ENCODE data around the gene ADORA3.

DNA sequence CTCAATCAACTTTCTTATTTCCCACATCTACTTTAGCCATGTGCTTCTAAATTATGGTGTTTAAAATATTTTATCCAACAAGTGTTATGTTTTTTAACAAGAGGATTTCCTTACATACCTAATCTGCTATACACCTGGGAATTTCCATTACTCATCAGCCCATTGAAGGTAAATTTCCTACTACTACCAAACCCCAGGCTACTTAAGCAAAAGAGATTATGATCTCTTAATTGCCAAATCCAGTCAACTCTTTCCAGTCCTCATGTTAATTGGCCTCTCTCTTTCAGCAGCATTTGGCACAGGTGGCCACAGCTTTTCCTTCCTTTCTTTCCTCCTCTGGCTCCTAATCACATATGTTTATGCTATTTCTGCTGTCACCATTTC is 34.7 kb downstream of the ADORA3 start:
- TF ChIP-seq, protein P1, sequence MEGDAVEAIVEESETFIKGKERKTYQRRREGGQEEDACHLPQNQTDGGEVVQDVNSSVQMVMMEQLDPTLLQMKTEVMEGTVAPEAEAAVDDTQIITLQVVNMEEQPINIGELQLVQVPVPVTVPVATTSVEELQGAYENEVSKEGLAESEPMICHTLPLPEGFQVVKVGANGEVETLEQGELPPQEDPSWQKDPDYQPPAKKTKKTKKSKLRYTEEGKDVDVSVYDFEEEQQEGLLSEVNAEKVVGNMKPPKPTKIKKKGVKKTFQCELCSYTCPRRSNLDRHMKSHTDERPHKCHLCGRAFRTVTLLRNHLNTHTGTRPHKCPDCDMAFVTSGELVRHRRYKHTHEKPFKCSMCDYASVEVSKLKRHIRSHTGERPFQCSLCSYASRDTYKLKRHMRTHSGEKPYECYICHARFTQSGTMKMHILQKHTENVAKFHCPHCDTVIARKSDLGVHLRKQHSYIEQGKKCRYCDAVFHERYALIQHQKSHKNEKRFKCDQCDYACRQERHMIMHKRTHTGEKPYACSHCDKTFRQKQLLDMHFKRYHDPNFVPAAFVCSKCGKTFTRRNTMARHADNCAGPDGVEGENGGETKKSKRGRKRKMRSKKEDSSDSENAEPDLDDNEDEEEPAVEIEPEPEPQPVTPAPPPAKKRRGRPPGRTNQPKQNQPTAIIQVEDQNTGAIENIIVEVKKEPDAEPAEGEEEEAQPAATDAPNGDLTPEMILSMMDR (IDR thresholded peaks at IDR 0.05) = no peak
- TF ChIP-seq ZNF423 (CRISPR knock-in tag; IDR thresholded peaks at IDR 0.05) = no peak
